ENCODE results near the gene DGAT2L6.
"Not testable (repeated sequence)": the region's sequence is repeated elsewhere in the genome, so short reads cannot be mapped to it uniquely, and the experiment has no call there.

Gene DGAT2L6

DNA sequence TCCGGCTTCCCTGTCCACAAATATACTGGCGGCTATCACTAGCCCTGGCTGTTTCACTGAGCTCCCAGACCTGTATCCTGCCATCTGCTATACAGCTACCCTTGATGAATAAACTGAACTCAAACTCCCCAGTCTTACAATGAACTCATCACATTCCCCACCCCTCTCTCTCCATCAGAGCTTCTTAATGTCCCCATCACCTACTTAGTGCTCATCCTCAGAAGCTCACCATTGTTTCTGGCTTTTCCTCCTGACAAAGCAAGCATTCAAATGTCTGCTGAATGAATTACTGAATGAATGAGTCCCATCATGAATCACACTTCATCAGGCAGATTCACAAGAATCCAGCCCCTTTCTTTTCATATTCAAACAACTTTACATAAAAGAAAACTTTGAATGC, 5.7 kb upstream of the DGAT2L6 start:
- H3K36me3 Mint-ChIP-seq (ENCODE audit: low read depth) = peaks cover 7% of the 10 kb centered on the region
- H3K27ac Mint-ChIP-seq = no peak overlapping the region
- no peak for DNase-seq
- no peak overlapping the region for H3K4me3 Mint-ChIP-seq
- H3K4me1 Mint-ChIP-seq (ENCODE audit: low read depth) = peaks cover 24% of the 10 kb centered on the region
- H3K9me3 Mint-ChIP-seq = no peaks in the 10 kb centered on the region
- peaks cover 62% of the 10 kb centered on the region for H3K27me3 Mint-ChIP-seq

DNA sequence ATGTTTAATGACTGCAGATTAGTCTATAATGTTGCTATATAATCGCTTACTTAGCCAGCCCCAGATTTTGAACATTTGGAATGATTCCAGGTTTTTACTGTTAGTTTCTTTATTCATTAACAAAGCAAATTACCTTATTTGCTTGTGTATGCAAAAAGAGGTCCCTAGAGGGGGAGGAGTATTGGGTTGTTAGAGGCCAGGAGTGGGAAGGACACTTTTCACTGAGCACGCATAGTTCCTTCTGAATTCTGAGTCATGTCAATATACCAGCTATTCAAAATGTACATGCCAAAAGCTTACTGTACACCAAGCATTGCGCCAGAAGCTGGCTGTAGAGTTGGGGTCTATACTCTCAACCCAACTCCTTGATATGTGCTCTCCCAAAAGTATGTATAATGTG, 5.1 kb upstream of the DGAT2L6 start:
- no peak for DNase-seq
- Mint-ChIP-seq H3K27me3 (peaks cover 64% of the 10 kb centered on the region), H3K4me3 (no peak overlapping the region)

DNA sequence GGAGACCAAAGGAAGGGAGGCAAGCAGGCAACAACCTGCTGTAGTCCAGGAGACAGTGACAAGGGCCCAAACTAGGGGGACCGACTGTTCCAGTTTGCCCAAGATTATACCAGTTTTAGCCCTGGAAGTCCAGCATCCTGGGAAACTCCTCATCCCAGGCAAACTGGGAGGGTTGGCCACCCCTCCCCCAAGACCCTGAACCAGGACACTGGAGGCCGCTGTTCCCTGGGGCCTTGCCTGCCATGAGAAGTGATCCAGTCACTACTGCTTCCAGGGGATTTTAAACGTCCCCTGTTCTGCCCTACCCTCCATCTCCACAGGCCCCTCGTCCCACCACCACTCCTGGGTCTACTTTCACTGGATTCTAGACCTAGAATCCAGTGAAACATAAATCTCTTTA, 4.3 kb upstream of the DGAT2L6 start:
- H3K4me1 Mint-ChIP-seq (ENCODE audit: low read depth) = peaks cover 18% of the 10 kb centered on the region
- no peak for DNase-seq
- H3K36me3 Mint-ChIP-seq (ENCODE audit: low read depth) = no peaks in the 10 kb centered on the region
- no peak overlapping the region for H3K27ac Mint-ChIP-seq
- no peaks in the 10 kb centered on the region for H3K9me3 Mint-ChIP-seq
- H3K27me3 Mint-ChIP-seq = peaks cover 64% of the 10 kb centered on the region
- no peak overlapping the region for H3K4me3 Mint-ChIP-seq

More for the DNA sequence above, 5.1 kb upstream of the DGAT2L6 start:
- H3K4me1 Mint-ChIP-seq (ENCODE audit: low read depth) = peaks cover 24% of the 10 kb centered on the region
- no peak overlapping the region for H3K27ac Mint-ChIP-seq
- H3K9me3 Mint-ChIP-seq = no peaks in the 10 kb centered on the region
- peaks cover 4% of the 10 kb centered on the region for H3K36me3 Mint-ChIP-seq (ENCODE audit: low read depth)

DNA sequence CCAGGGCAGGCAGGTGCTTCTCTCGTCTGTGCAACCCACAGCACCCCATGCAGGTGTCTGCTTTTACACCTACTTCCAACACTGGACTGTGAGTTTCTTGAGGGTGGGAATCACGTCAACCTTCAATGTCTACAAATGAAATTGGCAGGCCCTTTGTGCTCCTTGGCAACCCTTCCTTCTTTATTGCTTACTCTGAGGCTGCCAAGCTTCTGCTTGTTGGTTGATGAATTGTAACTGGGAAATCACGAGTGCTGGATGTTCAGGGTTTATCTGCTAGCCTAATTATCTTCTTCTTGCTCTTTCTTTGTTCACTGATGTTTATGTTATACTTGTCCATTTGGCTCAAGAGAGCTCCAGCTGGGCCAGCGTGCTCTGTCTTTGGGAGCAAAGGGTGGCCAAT, 2.5 kb upstream of the DGAT2L6 start:
- Mint-ChIP-seq H3K36me3 (ENCODE audit: low read depth) (no peaks in the 10 kb centered on the region), H3K4me1 (ENCODE audit: low read depth) (peaks cover 17% of the 10 kb centered on the region), H3K27ac (no peak overlapping the region), H3K9me3 (no peaks in the 10 kb centered on the region), H3K27me3 (peaks cover 58% of the 10 kb centered on the region), H3K4me3 (no peak overlapping the region)
- DNase-seq = no peak

DNA sequence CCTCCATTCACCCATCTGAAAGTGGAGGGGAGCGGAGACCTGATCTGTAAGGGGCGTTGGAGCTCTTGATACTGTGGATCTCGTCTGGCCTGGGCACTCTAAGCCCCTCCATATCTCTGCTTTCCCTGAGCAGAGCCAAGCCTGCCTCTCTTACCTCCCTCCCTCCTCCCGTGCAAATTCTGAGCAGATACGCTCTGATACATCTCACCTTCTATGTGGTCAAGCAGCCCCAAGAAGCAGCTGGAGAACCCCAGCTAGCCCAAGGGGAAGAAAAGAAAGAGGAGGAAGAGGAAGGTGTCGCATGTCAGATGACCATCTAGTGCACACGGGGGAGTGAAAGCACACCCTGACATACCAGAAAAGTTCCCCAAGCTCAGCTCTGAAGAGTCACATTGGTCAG, 1.9 kb upstream of the DGAT2L6 start:
- H3K36me3 Mint-ChIP-seq (ENCODE audit: low read depth) = no peaks in the 10 kb centered on the region
- H3K4me3 Mint-ChIP-seq = no peak overlapping the region
- H3K27me3 Mint-ChIP-seq = peaks cover 54% of the 10 kb centered on the region
- no peaks in the 10 kb centered on the region for H3K9me3 Mint-ChIP-seq
- H3K4me1 Mint-ChIP-seq (ENCODE audit: low read depth) = peaks cover 17% of the 10 kb centered on the region
- DNase-seq = no peak
- no peak overlapping the region for H3K27ac Mint-ChIP-seq

DNA sequence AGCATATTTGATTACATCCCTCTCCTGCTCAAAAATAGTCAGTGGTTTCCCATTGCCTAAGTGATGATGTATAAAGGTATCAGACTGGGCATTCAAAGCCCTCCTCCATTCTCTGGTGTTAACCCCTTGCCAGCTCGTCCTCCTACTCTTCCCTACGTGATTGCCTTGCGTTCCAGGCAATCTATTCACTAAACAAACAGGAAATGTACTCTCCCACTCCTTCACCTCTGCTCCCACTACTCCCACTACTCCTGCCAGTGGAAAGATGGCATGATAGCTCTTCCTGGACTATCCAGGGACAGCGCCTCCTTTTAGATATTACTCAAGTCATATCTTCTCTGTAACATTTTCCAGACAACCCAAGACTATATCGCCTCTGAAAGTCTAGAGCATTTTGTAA, 5.8 kb downstream of the DGAT2L6 start:
- no peaks in the 10 kb centered on the region for H3K4me1 Mint-ChIP-seq (ENCODE audit: low read depth)
- no peaks in the 10 kb centered on the region for H3K36me3 Mint-ChIP-seq (ENCODE audit: low read depth)
- no peak overlapping the region for H3K27ac Mint-ChIP-seq
- no peak overlapping the region for H3K4me3 Mint-ChIP-seq
- H3K9me3 Mint-ChIP-seq = no peaks in the 10 kb centered on the region
- DNase-seq = no peak
- peaks cover 42% of the 10 kb centered on the region for H3K27me3 Mint-ChIP-seq

DNA sequence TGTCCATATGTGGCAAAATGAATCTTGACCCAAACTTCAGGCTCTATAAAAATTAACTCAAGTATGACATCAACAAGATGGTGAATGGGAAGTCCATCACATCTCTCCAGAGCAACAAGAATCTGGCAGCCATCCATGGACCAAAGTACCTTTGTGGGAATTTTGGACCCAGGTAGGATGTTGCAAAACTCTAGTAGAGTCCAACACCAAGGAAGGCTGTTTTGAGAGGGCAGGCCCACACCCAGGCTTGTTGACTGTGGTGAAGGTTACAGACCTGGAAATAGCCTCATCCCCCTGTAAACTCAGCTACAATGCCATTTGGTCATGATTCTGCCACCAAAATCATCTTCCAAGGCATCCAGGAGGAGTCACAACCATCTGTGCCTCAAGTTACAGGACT, 12.9 kb downstream of the DGAT2L6 start:
- Mint-ChIP-seq H3K27me3 (peaks cover 63% of the 10 kb centered on the region), H3K36me3 (ENCODE audit: low read depth) (no peaks in the 10 kb centered on the region), H3K9me3 (peaks cover 10% of the 10 kb centered on the region), H3K4me3 (no peak overlapping the region), H3K27ac (no peak overlapping the region), H3K4me1 (ENCODE audit: low read depth) (no peaks in the 10 kb centered on the region)
- DNase-seq = no peak

DNA sequence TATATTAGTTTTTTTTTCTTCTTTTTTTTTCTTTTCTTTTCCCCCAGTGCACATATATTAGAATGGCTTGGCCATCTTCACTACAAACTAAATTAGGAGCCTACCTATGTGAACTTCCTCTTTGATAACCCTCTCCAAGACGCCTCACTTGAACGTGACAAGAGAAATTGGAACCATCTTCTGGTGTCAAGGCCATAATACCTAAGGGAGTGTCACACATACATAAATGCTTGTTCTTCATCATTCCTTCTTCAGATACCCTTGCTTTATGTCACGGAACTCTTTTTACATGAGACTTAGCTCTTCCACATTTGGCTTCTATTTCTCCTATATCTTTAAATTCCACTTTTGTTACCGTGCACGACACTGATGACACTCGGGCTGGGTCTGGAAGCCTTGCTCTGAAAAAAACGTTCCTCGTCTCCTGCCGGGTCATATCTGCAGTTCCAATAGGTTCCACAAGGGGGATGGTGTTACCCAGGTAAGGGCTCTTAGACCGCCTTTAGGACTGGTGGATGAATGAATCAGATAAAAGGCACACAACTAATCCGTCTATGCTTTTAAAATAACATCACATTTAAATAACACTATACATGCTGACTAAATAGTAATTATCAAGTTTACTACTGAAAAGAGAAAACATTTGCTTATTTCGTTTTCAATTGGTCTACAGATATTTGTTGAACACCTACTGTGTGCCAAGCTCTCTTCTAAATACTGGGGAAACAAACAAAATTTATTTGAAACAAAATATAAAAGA, 19.9 kb downstream of the DGAT2L6 start:
- Mint-ChIP-seq H3K4me3 (no peak overlapping the region), H3K4me1 (ENCODE audit: low read depth) (peaks cover 3% of the 10 kb centered on the region), H3K27ac (no peak overlapping the region), H3K36me3 (ENCODE audit: low read depth) (no peaks in the 10 kb centered on the region), H3K27me3 (peaks cover 52% of the 10 kb centered on the region), H3K9me3 (no peaks in the 10 kb centered on the region)
- peak; percentile 61 for DNase-seq

DNA sequence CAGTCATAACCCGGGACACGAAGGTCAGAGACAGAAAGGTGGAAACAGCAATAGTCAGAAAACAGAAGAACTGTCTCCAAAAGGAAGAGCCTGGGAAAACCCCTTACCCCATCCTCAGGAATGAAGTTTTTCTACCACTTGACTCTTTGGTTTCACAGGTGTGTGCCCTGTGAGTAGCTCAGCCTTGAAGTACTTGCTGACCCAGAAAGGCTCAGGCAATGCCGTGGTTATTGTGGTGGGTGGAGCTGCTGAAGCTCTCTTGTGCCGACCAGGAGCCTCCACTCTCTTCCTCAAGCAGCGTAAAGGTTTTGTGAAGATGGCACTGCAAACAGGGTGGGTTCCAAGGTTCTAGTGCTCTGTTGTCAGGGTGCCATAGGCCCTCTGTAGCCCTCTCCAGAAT, 24.4 kb downstream of the DGAT2L6 start:
- Mint-ChIP-seq H3K9me3 (no peaks in the 10 kb centered on the region), H3K36me3 (ENCODE audit: low read depth) (no peaks in the 10 kb centered on the region), H3K27me3 (peaks cover 54% of the 10 kb centered on the region), H3K27ac (no peak overlapping the region), H3K4me3 (no peak overlapping the region), H3K4me1 (ENCODE audit: low read depth) (peaks cover 3% of the 10 kb centered on the region)
- DNase-seq = no peak

DNA sequence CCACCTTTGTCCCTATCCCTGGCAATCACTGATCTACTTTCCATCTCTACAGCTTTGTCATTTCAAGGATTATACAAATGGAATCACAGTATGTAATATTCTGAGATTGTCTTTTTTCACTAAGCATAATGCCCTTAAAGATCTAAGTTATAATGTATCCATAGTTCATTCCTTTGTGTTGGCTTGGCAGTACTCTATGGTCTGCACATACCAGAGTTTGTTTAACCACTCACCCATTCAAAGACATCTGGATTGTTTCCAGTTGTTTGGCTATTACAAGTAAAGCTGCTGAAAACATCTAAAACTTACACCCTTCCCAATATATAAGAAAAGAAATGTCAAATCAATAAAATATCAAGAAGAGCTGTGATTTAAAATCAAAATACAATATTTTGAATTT, 31.2 kb downstream of the DGAT2L6 start:
- Mint-ChIP-seq H3K4me3 (no peak overlapping the region), H3K27ac (no peak overlapping the region), H3K36me3 (ENCODE audit: low read depth) (no peaks in the 10 kb centered on the region), H3K4me1 (ENCODE audit: low read depth) (no peaks in the 10 kb centered on the region), H3K9me3 (no peaks in the 10 kb centered on the region), H3K27me3 (peaks cover 40% of the 10 kb centered on the region)
- DNase-seq = no peak

DNA sequence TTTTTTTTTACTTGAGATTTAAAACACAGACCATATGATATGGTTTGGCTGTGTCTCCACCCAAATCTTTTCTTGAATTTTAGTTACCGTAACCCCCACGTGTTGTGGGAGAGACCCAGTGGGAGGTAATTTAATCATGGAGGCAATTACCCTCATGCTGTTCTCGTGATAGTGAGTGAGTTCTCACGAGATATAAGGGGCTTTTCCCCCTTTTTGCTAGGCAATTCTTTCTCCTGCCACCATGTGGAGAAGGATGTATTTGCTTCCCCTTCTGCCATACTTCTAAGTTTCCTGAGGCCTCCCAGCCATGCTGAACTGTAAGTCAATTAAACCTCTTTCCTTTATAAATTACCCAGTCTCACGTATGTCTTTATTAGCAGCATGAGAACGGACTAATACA, 32.3 kb downstream of the DGAT2L6 start:
- DNase-seq; H3K4me1 Mint-ChIP-seq (ENCODE audit: low read depth); H3K36me3 Mint-ChIP-seq (ENCODE audit: low read depth); H3K27ac Mint-ChIP-seq; H3K9me3 Mint-ChIP-seq; H3K4me3 Mint-ChIP-seq: not testable (repeated sequence)
- H3K27me3 Mint-ChIP-seq = peaks cover 38% of the 10 kb centered on the region

DNA sequence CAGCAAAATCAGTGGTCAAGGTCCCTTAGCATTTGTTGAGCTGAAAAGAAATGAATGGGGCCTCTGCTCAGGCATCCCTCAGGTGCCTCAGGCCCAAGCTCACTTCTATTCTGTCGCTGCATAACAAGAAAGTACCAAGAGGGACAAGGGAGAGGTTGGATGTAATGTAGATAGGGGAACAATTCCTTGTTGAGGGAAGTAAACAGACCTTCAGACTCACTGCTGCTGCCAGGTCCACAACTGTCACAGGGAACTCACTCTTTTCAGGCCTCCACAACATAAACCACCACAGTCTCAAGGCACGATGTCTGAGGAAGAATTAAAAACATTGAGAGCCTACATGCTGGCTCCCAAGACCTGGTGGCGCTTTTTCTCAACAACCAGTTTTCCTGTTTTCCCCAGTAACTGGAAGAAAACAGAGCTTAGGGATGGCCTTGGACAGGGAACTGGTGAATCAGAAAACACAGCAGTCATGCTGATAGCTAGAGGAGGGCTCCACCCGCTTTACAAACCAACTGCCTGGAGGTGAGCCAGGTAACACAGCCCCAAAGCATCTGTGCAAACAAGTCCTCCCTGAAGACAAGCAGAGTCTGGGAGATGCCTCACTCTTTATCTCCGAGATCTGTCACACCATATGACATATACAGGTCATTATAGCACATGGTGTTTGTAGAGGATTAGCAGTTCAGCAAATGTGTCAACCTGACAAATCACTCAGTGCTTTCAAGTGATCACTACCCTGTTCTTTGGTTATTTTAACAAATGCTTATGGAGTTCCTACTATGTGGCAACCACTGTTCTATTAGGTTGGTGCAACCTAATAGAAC, 42.9 kb downstream of the DGAT2L6 start:
- H3K4me3 Mint-ChIP-seq = no peak overlapping the region
- H3K9me3 Mint-ChIP-seq = no peaks in the 10 kb centered on the region
- H3K4me1 Mint-ChIP-seq (ENCODE audit: low read depth) = no peaks in the 10 kb centered on the region
- DNase-seq = no peak
- no peak overlapping the region for H3K27ac Mint-ChIP-seq
- H3K36me3 Mint-ChIP-seq (ENCODE audit: low read depth) = no peaks in the 10 kb centered on the region
- peaks cover 45% of the 10 kb centered on the region for H3K27me3 Mint-ChIP-seq

DNA sequence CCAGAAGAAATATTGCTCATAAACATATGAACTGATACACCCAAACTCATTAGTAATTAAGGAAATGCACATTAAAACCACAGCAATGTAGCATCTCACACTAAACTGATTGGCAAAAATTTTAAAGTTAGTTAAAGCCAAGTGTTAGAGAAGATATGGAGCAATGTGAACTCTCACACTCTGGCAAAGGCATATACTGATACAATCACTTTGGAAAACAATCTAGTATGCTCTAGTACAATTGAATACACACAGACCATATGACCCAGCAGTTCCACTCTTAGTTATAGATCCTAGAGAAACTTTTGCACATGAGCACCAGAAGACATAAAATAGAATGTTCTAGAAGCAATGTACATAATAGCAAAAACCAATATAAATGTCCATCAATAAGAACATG, 48.8 kb downstream of the DGAT2L6 start:
- no peak overlapping the region for H3K4me3 Mint-ChIP-seq
- H3K27ac Mint-ChIP-seq = no peak overlapping the region
- DNase-seq = no peak

DNA sequence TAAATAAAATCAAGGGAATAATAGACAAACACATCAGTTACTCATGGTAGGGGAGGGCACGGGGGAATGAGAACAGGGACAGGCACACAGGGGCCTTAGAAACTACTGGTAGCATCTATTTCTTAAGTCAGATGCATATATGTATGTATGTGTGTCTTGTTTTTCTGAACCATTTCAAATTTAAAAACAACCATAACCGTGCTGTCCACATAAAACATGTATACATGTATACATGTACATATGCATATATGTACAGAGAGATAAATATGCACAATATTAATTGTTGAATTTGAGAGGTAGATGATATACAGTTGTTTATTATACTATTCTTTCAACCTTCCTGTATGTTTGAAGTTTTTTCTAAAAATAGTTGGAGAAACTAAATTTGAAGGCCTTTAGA, 49.4 kb downstream of the DGAT2L6 start:
- Mint-ChIP-seq H3K9me3 (no peaks in the 10 kb centered on the region), H3K27me3 (peaks cover 20% of the 10 kb centered on the region), H3K4me1 (ENCODE audit: low read depth) (no peaks in the 10 kb centered on the region), H3K4me3 (no peak overlapping the region), H3K36me3 (ENCODE audit: low read depth) (no peaks in the 10 kb centered on the region), H3K27ac (no peak overlapping the region)
- no peak for DNase-seq

More for the DNA sequence above, 48.8 kb downstream of the DGAT2L6 start:
- no peaks in the 10 kb centered on the region for H3K9me3 Mint-ChIP-seq
- no peaks in the 10 kb centered on the region for H3K4me1 Mint-ChIP-seq (ENCODE audit: low read depth)
- no peaks in the 10 kb centered on the region for H3K36me3 Mint-ChIP-seq (ENCODE audit: low read depth)
- H3K27me3 Mint-ChIP-seq = peaks cover 24% of the 10 kb centered on the region

DNA sequence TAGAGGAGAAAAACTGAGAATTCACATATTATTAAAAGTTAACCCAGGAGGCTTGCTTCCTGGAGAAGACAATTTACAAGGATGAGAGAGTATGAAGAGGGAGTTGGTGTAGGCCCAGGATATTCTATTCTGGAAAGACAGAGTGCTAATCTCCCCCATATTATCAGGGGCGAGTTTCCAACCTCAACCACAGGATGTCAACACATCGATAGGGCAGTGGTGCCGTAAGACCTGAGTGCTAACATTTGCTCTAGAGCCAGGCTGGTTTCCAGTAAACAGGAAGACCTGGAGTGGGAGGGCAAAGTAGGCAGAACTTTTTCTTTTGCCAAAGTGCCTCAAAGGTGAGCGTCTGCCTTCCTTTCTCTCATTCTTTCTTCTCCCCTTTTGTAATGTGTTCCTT, 54.4 kb downstream of the DGAT2L6 start:
- no peak for DNase-seq

More for the DNA sequence above, 54.4 kb downstream of the DGAT2L6 start:
- no peak overlapping the region for H3K4me3 Mint-ChIP-seq
- H3K27me3 Mint-ChIP-seq = peaks cover 32% of the 10 kb centered on the region
- H3K9me3 Mint-ChIP-seq = no peaks in the 10 kb centered on the region
- H3K27ac Mint-ChIP-seq = no peak overlapping the region
- H3K4me1 Mint-ChIP-seq (ENCODE audit: low read depth) = peaks cover 10% of the 10 kb centered on the region
- H3K36me3 Mint-ChIP-seq (ENCODE audit: low read depth) = no peaks in the 10 kb centered on the region

All from activated T-cell treated with anti-CD3 and anti-CD28 coated beads, Interleukin-2, amount 50 U/mL, for 24 hours (primary cell).